GM18511 (cell line): ENCODE measurements around the gene GJD3.

Experiments
- ATAC-seq: cut with Tn5 transposase; IDR thresholded peaks from one replicate; pipeline ENCODE4 v1.9.1; 2021; ENCODE audit warnings: mild to moderate bottlenecking, moderate library complexity; ENCODE audit not compliant: unreplicated experiment

Gene GJD3

GRCh38 chr17:40354221-40355122 lies 10.1 kb downstream of the GJD3 start:
- ATAC-seq = no peak

- no peak for ATAC-seq
Measured at GRCh38 chr17:40352779-40353394, 11.7 kb downstream of the GJD3 start.

GRCh38 chr17:40352237-40352778 lies 12.2 kb downstream of the GJD3 start:
- no peak for ATAC-seq

- no peak for ATAC-seq
Measured at GRCh38 chr17:40351359-40352236, 12.9 kb downstream of the GJD3 start.

GRCh38 chr17:40350689-40351358 lies 13.7 kb downstream of the GJD3 start:
- ATAC-seq = no peak

GRCh38 chr17:40349895-40350688 lies 14.4 kb downstream of the GJD3 start:
- no peak for ATAC-seq

- no peak for ATAC-seq
Measured at GRCh38 chr17:40349477-40349894, 15.1 kb downstream of the GJD3 start.

- no peak for ATAC-seq
Measured at GRCh38 chr17:40348562-40349476, 15.7 kb downstream of the GJD3 start.

- ATAC-seq = no peak
Measured at GRCh38 chr17:40348136-40348504, 16.4 kb downstream of the GJD3 start.

GRCh38 chr17:40347319-40348135 lies 17.0 kb downstream of the GJD3 start:
- ATAC-seq = no peak

- no peak for ATAC-seq
Measured at GRCh38 chr17:40346765-40347158, 17.8 kb downstream of the GJD3 start.

- ATAC-seq = no peak
Measured at GRCh38 chr17:40345994-40346764, 18.4 kb downstream of the GJD3 start.

- ATAC-seq = no peak
Measured at GRCh38 chr17:40345161-40345993, 19.2 kb downstream of the GJD3 start.

- no peak for ATAC-seq
Measured at GRCh38 chr17:40344421-40345160, 19.9 kb downstream of the GJD3 start.
